ENCODE measurements around the gene ISX.

ISX gene

DNA sequence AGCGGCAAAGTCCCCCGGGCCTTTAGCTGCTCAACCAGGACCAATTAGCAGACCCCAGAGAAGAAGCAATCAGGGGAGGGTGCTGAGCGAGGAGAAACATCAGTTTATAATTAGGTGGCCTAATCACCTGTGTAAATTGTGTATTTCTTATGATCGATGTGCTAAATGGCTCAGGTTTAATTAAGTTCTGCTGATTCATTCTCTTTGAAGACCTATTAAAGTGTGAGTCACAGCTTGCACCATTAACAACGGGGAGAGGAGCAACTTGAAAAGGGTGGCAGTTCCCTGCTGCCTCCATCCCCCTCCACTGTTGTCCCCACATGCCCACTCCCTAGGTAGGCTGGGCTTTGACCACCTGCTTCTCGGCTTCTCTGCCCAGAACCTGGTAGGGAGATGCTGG, 10.7 kb downstream of the ISX start:
- TF ChIP-seq, protein P1, sequence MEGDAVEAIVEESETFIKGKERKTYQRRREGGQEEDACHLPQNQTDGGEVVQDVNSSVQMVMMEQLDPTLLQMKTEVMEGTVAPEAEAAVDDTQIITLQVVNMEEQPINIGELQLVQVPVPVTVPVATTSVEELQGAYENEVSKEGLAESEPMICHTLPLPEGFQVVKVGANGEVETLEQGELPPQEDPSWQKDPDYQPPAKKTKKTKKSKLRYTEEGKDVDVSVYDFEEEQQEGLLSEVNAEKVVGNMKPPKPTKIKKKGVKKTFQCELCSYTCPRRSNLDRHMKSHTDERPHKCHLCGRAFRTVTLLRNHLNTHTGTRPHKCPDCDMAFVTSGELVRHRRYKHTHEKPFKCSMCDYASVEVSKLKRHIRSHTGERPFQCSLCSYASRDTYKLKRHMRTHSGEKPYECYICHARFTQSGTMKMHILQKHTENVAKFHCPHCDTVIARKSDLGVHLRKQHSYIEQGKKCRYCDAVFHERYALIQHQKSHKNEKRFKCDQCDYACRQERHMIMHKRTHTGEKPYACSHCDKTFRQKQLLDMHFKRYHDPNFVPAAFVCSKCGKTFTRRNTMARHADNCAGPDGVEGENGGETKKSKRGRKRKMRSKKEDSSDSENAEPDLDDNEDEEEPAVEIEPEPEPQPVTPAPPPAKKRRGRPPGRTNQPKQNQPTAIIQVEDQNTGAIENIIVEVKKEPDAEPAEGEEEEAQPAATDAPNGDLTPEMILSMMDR (IDR thresholded peaks at IDR 0.05; ENCODE audit: insufficient read depth, low read depth, low read length, missing control alignments), result no peak
- no peak for DNase-seq (ENCODE audit: low read depth)
- H3K4me3 ChIP-seq (ENCODE audit: low read depth, low read length), result no peak overlapping the region

DNA sequence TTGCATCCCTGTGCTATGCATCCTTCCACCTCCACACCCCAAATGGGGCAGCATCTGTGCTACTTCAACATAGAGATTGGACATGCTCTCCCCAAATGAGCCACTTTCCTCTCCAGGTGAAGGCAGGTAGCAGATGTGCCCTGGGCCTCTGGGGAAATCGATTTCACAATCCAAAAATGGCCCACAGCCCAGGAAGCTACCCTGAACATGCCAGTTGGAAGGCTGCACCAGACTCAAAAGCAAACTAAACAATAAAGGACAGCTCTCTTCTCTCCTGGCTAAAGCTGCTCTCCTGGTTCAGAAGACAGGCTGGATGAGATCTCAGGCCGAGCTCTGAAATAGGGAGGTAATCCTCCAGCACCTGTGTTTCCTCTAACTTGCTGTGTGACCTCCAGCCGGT, 19.7 kb downstream of the ISX start:
- no peak overlapping the region for H3K4me3 ChIP-seq (ENCODE audit: low read depth, low read length)

DNA sequence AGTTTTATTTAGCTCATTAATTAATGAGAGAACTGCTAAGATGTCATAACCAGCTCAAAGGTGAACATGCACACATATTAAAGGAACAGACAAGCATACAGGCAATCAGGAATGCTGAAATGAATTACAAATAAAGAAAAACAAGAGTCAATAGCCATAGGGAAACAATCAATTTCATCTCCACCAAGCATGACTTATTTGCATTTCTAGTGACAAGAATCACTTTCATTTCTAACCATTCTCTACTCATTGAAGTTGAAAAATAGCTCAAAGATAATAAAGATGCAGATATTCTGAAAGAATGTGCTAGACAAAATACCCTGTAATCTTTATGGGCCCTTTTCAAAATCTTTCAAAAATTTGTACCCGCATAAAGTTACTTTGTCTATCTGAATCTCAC, 23.2 kb downstream of the ISX start:
- H3K4me3 ChIP-seq (ENCODE audit: low read depth, low read length), result no peak overlapping the region
- TF ChIP-seq, protein P1 (IDR thresholded peaks at IDR 0.05; ENCODE audit: insufficient read depth, low read depth, low read length, missing control alignments), result no peak
- peak; percentile 35 for DNase-seq (ENCODE audit: low read depth)

More for the DNA sequence above, 19.7 kb downstream of the ISX start:
- TF ChIP-seq, protein P1 (IDR thresholded peaks at IDR 0.05; ENCODE audit: insufficient read depth, low read depth, low read length, missing control alignments), result no peak
- no peak for DNase-seq (ENCODE audit: low read depth)

DNA sequence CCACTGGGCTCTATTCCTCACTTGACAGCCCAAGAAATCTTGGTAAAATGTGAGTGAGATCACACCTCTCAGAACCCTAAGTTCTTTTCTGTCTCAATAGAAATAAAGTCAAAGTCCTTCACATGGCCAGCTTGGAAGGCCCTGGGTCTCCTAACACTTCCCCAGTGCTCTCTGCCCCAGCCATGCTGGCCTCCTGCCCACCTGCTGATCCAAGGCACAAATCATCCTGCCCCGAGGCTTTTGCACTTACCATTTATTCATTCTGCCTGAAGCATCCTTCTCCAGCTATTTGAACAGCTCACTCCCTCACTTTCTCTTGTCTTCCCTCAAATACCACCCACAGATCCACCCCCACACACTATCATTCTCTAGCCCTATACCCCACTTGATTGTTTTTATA, 26.4 kb downstream of the ISX start:
- H3K4me3 ChIP-seq (ENCODE audit: low read depth, low read length), result no peak overlapping the region
- no peak for DNase-seq (ENCODE audit: low read depth)
- TF ChIP-seq, protein P1 (IDR thresholded peaks at IDR 0.05; ENCODE audit: insufficient read depth, low read depth, low read length, missing control alignments), result no peak

DNA sequence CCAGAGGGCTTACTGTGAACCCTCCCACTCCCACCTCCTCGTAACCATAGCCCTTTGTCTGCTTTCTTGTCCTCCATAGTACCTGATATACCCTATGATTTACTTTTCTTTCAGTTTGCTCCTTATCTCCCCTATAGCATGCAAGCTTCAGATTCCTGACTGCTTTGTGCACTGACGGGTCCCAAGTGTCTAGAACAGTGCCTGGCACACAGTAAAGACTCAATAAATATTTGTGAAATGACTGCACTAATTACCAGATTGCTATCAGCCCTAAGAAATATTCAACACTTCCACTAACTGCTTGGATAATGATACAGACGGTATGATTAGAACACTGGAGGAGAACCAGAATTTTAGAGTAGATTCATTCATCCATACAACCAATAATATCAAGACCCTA, 33.0 kb downstream of the ISX start:
- H3K4me3 ChIP-seq (ENCODE audit: low read depth, low read length), result no peak overlapping the region
- no peak for DNase-seq (ENCODE audit: low read depth)
- TF ChIP-seq, protein P1 (IDR thresholded peaks at IDR 0.05; ENCODE audit: insufficient read depth, low read depth, low read length, missing control alignments), result no peak

DNA sequence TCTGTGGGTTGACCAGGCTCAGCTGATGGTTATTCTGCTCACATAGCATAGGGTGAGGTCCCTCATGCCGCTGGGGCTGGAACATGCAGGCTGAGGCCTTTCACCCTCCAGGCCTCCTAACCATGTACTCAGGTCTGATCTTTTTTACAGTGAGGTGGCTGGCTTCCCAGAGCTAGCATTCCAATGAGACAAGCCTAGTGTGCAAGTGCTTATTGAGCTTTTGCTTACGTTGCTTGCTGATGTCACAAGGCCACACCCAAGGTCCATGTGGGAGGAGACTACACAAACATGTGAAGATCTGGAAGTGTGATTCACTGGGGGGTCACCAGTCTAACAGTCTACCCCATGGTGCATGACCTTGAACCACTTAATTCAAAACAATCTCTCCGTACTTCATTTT, 33.9 kb downstream of the ISX start:
- H3K4me3 ChIP-seq (ENCODE audit: low read depth, low read length), result no peak overlapping the region
- TF ChIP-seq, protein P1 (IDR thresholded peaks at IDR 0.05; ENCODE audit: insufficient read depth, low read depth, low read length, missing control alignments), result no peak
- no peak for DNase-seq (ENCODE audit: low read depth)

DNA sequence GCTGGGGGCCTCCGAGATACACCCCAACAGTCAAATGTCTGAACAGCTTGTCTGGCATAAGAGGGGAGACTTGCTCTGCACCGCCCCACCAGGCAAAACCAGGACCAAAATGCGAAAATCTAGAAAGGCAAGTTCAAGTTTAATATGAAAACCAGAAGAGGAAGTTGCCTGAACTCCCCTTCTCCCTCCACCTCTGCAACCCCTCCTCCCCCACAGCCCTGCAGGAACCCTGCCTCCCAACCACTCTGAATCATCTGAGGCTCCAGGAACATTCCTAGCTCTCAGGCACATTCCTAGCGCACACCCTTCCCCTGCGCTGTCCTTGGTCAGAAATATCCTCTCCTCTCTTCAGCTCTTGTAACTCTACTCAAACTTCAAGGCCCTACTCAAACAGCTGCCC, 36.7 kb downstream of the ISX start:
- peak; percentile 79 for DNase-seq (ENCODE audit: low read depth)
- TF ChIP-seq, protein P1 (IDR thresholded peaks at IDR 0.05; ENCODE audit: insufficient read depth, low read depth, low read length, missing control alignments), result peak; percentile 17
- H3K4me3 ChIP-seq (ENCODE audit: low read depth, low read length), result no peak overlapping the region
